Epithelial cell of proximal tubule (primary cell): ENCODE results near the gene CRIM1. TPM values are rescaled to one million over a fixed set of nuclear protein-coding genes. Genes with fewer than 3 reads are reported as not detected.

Source experiments
- DNase-seq: peaks from one replicate; pipeline ENCODE4 v3.0.0-alpha.2; 2011; ENCODE audit warnings: low read depth
- H3K4me3 ChIP-seq: 2 replicates; pipeline ENCODE4 v1.5.1; 2011; ENCODE audit warnings: low read depth, mild to moderate bottlenecking, low read length
- total RNA-seq: library from RNA; depleted of rRNA; stranded (reverse); fragments of >200 nt; gene quantifications from 2 replicates; pipeline ENCODE4 v1.2.3, GENCODE V29; 2015
- TF ChIP-seq, protein P1 (sequence below): conservative IDR thresholded peaks from 2 replicates; pipeline ENCODE4 v1.5.1; 2012; ENCODE audit warnings: low read depth, mild to moderate bottlenecking, low read length

The CRIM1 gene
- total RNA-seq, 1 donor from 2014 or later = 143 TPM

DNA sequence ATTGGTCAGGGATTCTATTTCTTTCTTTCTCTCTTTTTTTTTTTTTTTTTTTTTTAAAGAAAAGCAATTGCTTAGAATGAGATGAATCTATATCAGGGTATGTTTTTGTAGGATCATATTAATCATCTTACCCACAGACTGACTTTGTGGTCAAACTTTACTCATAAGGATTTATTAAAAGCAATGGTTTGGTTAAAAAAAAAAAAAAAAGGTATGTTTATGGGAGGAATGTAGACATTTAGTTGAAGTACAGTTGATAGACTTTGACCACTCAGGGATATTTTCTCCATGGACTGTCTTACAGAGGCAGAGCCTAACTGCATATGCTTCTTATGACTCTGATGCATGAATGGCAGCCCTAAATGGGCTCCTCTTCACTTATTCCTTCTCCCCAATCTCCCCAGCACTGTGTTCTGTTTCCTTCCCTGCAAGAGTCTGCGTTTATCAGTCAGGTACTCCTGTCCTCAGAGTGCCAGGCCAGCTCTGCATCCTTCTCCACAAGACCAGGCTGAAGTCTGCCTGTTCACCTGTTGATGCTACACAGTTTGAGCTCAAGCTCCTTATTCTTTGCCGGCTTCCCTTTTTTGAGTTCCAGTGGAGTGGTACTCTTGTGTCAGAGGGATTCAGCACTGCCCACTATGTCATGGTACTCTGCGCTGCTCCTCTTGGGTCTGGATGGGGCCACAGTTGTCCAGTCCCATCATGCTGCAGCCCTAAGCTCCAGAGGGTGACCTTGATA lies 24.3 kb downstream of the CRIM1 start:
- H3K4me3 ChIP-seq = no peak overlapping the region
- TF ChIP-seq, protein P1, sequence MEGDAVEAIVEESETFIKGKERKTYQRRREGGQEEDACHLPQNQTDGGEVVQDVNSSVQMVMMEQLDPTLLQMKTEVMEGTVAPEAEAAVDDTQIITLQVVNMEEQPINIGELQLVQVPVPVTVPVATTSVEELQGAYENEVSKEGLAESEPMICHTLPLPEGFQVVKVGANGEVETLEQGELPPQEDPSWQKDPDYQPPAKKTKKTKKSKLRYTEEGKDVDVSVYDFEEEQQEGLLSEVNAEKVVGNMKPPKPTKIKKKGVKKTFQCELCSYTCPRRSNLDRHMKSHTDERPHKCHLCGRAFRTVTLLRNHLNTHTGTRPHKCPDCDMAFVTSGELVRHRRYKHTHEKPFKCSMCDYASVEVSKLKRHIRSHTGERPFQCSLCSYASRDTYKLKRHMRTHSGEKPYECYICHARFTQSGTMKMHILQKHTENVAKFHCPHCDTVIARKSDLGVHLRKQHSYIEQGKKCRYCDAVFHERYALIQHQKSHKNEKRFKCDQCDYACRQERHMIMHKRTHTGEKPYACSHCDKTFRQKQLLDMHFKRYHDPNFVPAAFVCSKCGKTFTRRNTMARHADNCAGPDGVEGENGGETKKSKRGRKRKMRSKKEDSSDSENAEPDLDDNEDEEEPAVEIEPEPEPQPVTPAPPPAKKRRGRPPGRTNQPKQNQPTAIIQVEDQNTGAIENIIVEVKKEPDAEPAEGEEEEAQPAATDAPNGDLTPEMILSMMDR = no peak
- DNase-seq = no peak

- TF ChIP-seq, protein P1 = no peak
- peak overlapping the region; percentile 6 for H3K4me3 ChIP-seq
- DNase-seq = no peak
Measured at GRCh38 chr2:36380624-36381481, 25.3 kb downstream of the CRIM1 start.

- no peak for DNase-seq
- TF ChIP-seq, protein P1 = no peak
Measured at GRCh38 chr2:36381993-36382392, 26.4 kb downstream of the CRIM1 start.

DNA sequence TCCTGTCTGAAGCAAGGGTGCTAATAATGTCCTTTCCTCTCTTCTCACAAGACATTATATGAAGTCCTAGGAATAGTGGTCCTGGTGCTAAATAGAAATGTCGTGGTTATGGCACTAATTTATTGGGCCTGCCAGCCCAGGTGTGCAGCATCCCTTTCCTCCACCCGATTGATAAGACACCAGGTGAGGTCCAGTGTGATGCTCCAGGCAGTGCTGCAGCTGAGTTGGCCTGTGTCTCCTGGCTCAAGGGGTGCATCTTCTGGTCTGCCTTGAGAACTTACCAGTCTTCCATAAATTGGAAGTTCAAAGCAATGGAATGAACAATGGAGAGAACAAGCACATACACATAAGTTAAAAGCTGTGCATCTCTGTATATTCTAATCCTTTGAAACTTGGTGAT lies 26.9 kb downstream of the CRIM1 start:
- DNase-seq = no peak
- H3K4me3 ChIP-seq = no peak overlapping the region
- TF ChIP-seq, protein P1 = no peak

More at GRCh38 chr2:36381993-36382392, 26.4 kb downstream of the CRIM1 start:
- H3K4me3 ChIP-seq = no peak overlapping the region

- no peak overlapping the region for H3K4me3 ChIP-seq
- no peak for DNase-seq
- TF ChIP-seq, protein P1 = no peak
Measured at GRCh38 chr2:36383726-36384125, 28.1 kb downstream of the CRIM1 start.

DNA sequence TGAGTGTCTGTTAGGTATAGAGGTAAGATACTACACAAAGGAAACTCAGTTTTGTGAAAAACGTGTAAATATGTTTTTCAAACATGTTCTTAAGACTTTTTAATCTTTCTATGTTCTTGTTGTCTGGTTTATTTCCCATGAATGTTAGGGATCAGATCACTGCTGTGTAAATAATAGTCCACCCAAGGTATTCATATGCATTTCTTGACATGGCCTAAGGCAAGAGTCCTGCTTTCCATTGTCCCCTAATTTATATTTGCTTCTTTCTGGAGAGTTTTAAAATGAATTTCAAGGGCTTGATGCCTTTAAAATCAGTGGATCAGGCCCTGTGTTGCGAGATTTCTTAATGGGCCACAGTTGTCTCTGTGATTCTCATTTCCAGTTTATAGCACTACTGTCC lies 28.9 kb downstream of the CRIM1 start:
- TF ChIP-seq, protein P1 = no peak
- H3K4me3 ChIP-seq = no peak overlapping the region
- no peak for DNase-seq

DNA sequence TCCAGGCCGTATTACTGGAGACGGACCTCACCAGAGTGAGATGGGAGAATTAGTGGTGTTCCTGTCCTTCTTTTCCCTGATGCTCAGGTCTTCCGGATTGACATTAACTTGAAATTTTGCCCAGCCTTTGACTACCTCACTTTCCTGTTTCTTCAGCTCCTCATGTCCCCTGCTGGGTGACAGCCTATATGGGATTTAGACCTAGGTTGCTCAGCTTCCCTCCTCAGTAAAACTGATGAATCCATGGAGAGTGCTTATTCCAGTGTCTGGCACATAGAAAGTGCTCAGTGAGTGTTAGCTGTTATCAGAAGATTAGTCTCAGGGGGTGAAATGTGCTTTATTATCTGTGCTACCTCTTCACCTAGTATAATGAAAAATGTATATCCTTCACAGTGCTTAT lies 30.0 kb downstream of the CRIM1 start:
- no peak for DNase-seq
- TF ChIP-seq, protein P1 = peak; percentile 61
- H3K4me3 ChIP-seq = no peak overlapping the region
